H1 (cell line): ENCODE measurements around the gene KIF26A. TPM values are rescaled to one million over a fixed set of nuclear protein-coding genes. Genes with fewer than 3 reads are reported as not detected.

Source experiments
- CTCF ChIA-PET: fragments of 300-600 bp; sonication (Branson Sonifier 250); formaldehyde crosslinking; loops from one replicate; lab custom pipeline; 2021; ENCODE audit not compliant: partially characterized antibody; lab: Charles Lee
- POLR2A ChIA-PET: fragments of 300-600 bp; sonication (Branson Sonifier 250); formaldehyde crosslinking; loops from one replicate; lab custom pipeline; 2021; ENCODE audit warnings: inconsistent platforms; ENCODE audit not compliant: partially characterized antibody; lab: Charles Lee
- DNase-seq, 2 experiments: peaks; one replicate each; pipeline versions ENCODE4 v3.0.0 to v3.0.0-alpha.2; 2010 to 2022; ENCODE audit warnings: low spot score in 2 of 2, low read depth in 1 of 2, mixed read lengths in 1 of 2
- FAIRE-seq: peaks from 2 replicates; lab custom pipeline; 2011; peaks lifted over from hg19 to GRCh38; lab: Jason Lieb, UNC
- H2AFZ ChIP-seq: 2 replicates; pipeline ENCODE4 v1.8.1; 2012; ENCODE audit warnings: low read length, inconsistent platforms
- H2AK5ac ChIP-seq: 2 replicates; pipeline ENCODE4 v1.6.1; 2013; ENCODE audit warnings: low read depth, low read length
- H2BK120ac ChIP-seq: replicated peaks from 2 replicates; pipeline ENCODE3; 2013; ENCODE audit warnings: low read depth, low read length, inconsistent platforms
- H2BK12ac ChIP-seq: 2 replicates; pipeline ENCODE4 v1.6.1; 2013; ENCODE audit warnings: low read depth, low read length
- H2BK15ac ChIP-seq: 2 replicates; pipeline ENCODE4 v1.6.1; 2013; ENCODE audit warnings: low read length
- H2BK20ac ChIP-seq: 2 replicates; pipeline ENCODE4 v1.6.1; 2013; ENCODE audit warnings: low read length
- H2BK5ac ChIP-seq: 2 replicates; pipeline ENCODE4 v1.6.1; 2013; ENCODE audit warnings: low read depth, low read length
- H3K14ac ChIP-seq: 2 replicates; pipeline ENCODE4 v1.6.1; 2013; ENCODE audit warnings: inconsistent platforms; ENCODE audit not compliant: insufficient read length
- H3K18ac ChIP-seq: 2 replicates; pipeline ENCODE4 v1.6.1; 2013; ENCODE audit warnings: low read length; ENCODE audit errors: extremely low read depth
- H3K23ac ChIP-seq: 2 replicates; pipeline ENCODE4 v1.6.1; 2013; ENCODE audit warnings: inconsistent platforms; ENCODE audit not compliant: insufficient read length
- H3K23me2 ChIP-seq: 2 replicates; pipeline ENCODE4 v1.6.1; 2013; ENCODE audit warnings: low read depth, low read length
- H3K27ac ChIP-seq: 2 replicates; pipeline ENCODE4 v1.6.1; 2011; ENCODE audit warnings: low read depth, low read length, inconsistent platforms
- H3K27me3 ChIP-seq, 4 experiments: replicated peaks in 1 of 4; 1 replicate in 1 of 4; 2 replicates in 3 of 4; pipeline versions ENCODE4 v1.6.1 to v1.8.1; 2011 to 2013; ENCODE audit warnings: low read length in 3 of 4, mild to moderate bottlenecking in 3 of 4, inconsistent platforms in 2 of 4, mixed read lengths in 2 of 4, moderate library complexity in 1 of 4; ENCODE audit not compliant: control insufficient read depth in 3 of 4, insufficient read depth in 3 of 4; ENCODE audit errors: extremely low read depth in 1 of 4
- H3K36me3 ChIP-seq, 4 experiments: 2 replicates each; pipeline versions ENCODE4 v1.6.1 to v1.8.1; 2011 to 2013; ENCODE audit warnings: mild to moderate bottlenecking in 4 of 4, low read length in 3 of 4, moderate library complexity in 2 of 4, control low read depth in 1 of 4, inconsistent platforms in 1 of 4; ENCODE audit not compliant: insufficient read depth in 4 of 4, control insufficient read depth in 2 of 4
- H3K4ac ChIP-seq: replicated peaks from 2 replicates; pipeline ENCODE3; 2013; ENCODE audit warnings: low read length, low read depth, mixed read lengths, inconsistent platforms; ENCODE audit not compliant: insufficient read length
- H3K4me1 ChIP-seq, 4 experiments: replicated peaks in 1 of 4; 1 replicate in 1 of 4; 2 replicates in 3 of 4; pipeline versions ENCODE4 v1.6.1 to v1.8.1; 2011 to 2013; ENCODE audit warnings: low read length in 3 of 4, inconsistent platforms in 2 of 4, mixed read lengths in 1 of 4; ENCODE audit not compliant: insufficient read depth in 4 of 4, control insufficient read depth in 3 of 4
- H3K4me2 ChIP-seq, 2 experiments: 2 replicates each; pipeline versions ENCODE4 v1.6.1 to v1.8.1; 2011 to 2013; ENCODE audit warnings: low read depth in 2 of 2, low read length in 2 of 2, control low read depth in 1 of 2, inconsistent platforms in 1 of 2, mild to moderate bottlenecking in 1 of 2; ENCODE audit not compliant: insufficient read depth in 1 of 2
- H3K4me3 ChIP-seq, 4 experiments: fragments of 200-600, 300-600 bp in 1 of 4; sonication (generic), shearing (Covaris generic), sonication (Bioruptor Twin) in 1 of 4; 2 replicates each; pipeline versions ENCODE4 v1.5.1 to v1.8.1; 2011 to 2016; ENCODE audit warnings: low read length in 4 of 4, low read depth in 3 of 4, control low read depth in 2 of 4, inconsistent platforms in 2 of 4, mild to moderate bottlenecking in 2 of 4, mixed read lengths in 1 of 4, moderate library complexity in 1 of 4; ENCODE audit not compliant: insufficient read depth in 2 of 4; ENCODE audit errors: extremely low read depth in 1 of 4
- H3K56ac ChIP-seq: replicated peaks from 2 replicates; pipeline ENCODE3; 2013; ENCODE audit warnings: low read depth, mild to moderate bottlenecking, mixed read lengths, low read length, inconsistent platforms; ENCODE audit not compliant: insufficient read length
- H3K79me1 ChIP-seq: 2 replicates; pipeline ENCODE4 v1.6.1; 2013; ENCODE audit warnings: low read depth, low read length, control low read depth
- H3K79me2 ChIP-seq, 2 experiments: 2 replicates each; pipeline versions ENCODE4 v1.6.1 to v1.8.1; 2012 to 2013; ENCODE audit warnings: low read length in 2 of 2, mild to moderate bottlenecking in 2 of 2, inconsistent platforms in 1 of 2; ENCODE audit not compliant: insufficient read depth in 2 of 2, control insufficient read depth in 1 of 2
- H3K9ac ChIP-seq, 4 experiments: replicated peaks in 1 of 4; 1 replicate in 1 of 4; 2 replicates in 3 of 4; pipeline versions ENCODE4 v1.6.1 to v1.8.1; 2011 to 2013; ENCODE audit warnings: low read depth in 3 of 4, low read length in 3 of 4, control low read depth in 2 of 4, mild to moderate bottlenecking in 2 of 4, moderate library complexity in 2 of 4, inconsistent platforms in 1 of 4; ENCODE audit errors: extremely low read depth in 1 of 4
- H3K9me3 ChIP-seq, 2 experiments: 2 replicates each; pipeline versions ENCODE4 v1.6.1 to v1.8.1; 2012 to 2013; ENCODE audit warnings: mild to moderate bottlenecking in 2 of 2, moderate library complexity in 2 of 2, control low read depth in 1 of 2, inconsistent platforms in 1 of 2, low read depth in 1 of 2, low read length in 1 of 2, mixed read lengths in 1 of 2; ENCODE audit not compliant: insufficient read depth in 2 of 2
- H4K20me1 ChIP-seq, 2 experiments: replicated peaks in 1 of 2; 2 replicates each; pipeline versions ENCODE3 to v1.8.1; 2011 to 2013; ENCODE audit warnings: inconsistent platforms in 2 of 2, low read length in 2 of 2, mild to moderate bottlenecking in 1 of 2; ENCODE audit not compliant: insufficient read depth in 2 of 2, control insufficient read depth in 1 of 2
- H4K5ac ChIP-seq: 2 replicates; pipeline ENCODE4 v1.6.1; 2013; ENCODE audit warnings: low read length, low read depth, mixed read lengths, inconsistent platforms; ENCODE audit not compliant: insufficient read length
- H4K8ac ChIP-seq: 2 replicates; pipeline ENCODE4 v1.8.0; 2013; ENCODE audit warnings: mild to moderate bottlenecking, moderate library complexity, low read length, inconsistent platforms; ENCODE audit not compliant: insufficient read depth; ENCODE audit errors: extremely low read depth
- H4K91ac ChIP-seq: replicated peaks from 2 replicates; pipeline ENCODE3; 2013; ENCODE audit warnings: low read length, mixed read lengths, inconsistent platforms; ENCODE audit not compliant: insufficient read length
- CEBPB ChIP-seq: IDR thresholded peaks from 2 replicates; pipeline ENCODE4 v1.6.1; 2012; ENCODE audit warnings: low read depth, low read length
- CHD2 ChIP-seq: IDR thresholded peaks from 2 replicates; pipeline ENCODE4 v1.6.1; 2012; ENCODE audit warnings: low read length, improper control_type of control experiment
- GTF2F1 ChIP-seq: IDR thresholded peaks from 2 replicates; pipeline ENCODE4 v1.6.1; 2012; ENCODE audit warnings: low read depth, low read length, improper control_type of control experiment, borderline replicate concordance
- JUN ChIP-seq: IDR thresholded peaks from 2 replicates; pipeline ENCODE4 v1.6.1; 2011; ENCODE audit warnings: low read depth, mild to moderate bottlenecking, improper control_type of control experiment, low read length
- RXRA ChIP-seq: IDR thresholded peaks from 2 replicates; pipeline ENCODE4 v1.6.1; 2011; ENCODE audit warnings: low read depth, mild to moderate bottlenecking, low read length, moderate library complexity; ENCODE audit not compliant: insufficient read depth
- SIRT6 ChIP-seq: IDR thresholded peaks from one replicate; pipeline ENCODE4 v1.7.1; 2012; ENCODE audit warnings: low read length, inconsistent platforms
- SIX5 ChIP-seq: IDR thresholded peaks from 2 replicates; pipeline ENCODE4 v1.6.1; 2011; ENCODE audit warnings: mild to moderate bottlenecking, low read depth, low read length
- WGBS, 2 experiments: shearing (Covaris generic) in 1 of 2; methylation state at CpG; one replicate each; pipeline versions ENCODE4 v1.1.6 to v1.1.7; 2013 to 2015; ENCODE audit warnings: low lambda C conversion rate in 2 of 2, mixed read lengths in 2 of 2, inconsistent platforms in 1 of 2, low coverage in 1 of 2, missing lambda C conversion rate in 1 of 2; ENCODE audit not compliant: insufficient replicate concordance in 2 of 2, insufficient coverage in 1 of 2, insufficient read length in 1 of 2; ENCODE audit errors: extremely low coverage in 1 of 2, missing lambda C conversion rate in 1 of 2; 5-methylcytosine and 5-hydroxymethylcytosine counted together
- polyA plus RNA-seq, 7 experiments: library from polyadenylated mRNA; depleted of rRNA in 3 of 7; stranded (reverse) in 5 of 7; unstranded in 2 of 7; fragments of >200 nt in 5 of 7; fragments of 200-250 nt in 2 of 7; gene quantifications; 1 replicate in 5 of 7; 2 replicates in 1 of 7; 4 replicates in 1 of 7; pipeline versions ENCODE4 v1.2.1 to v1.2.3, GENCODE V29; 2011 to 2013; ENCODE audit warnings: missing spikeins in 2 of 7, mixed read lengths in 2 of 7
- total RNA-seq: library from RNA; stranded (reverse); fragmentation: NEBNext Ultra II Directional; extraction: Animal tissue kit (Norgen Biotek cat#: 25700); gene quantifications from 2 replicates; pipeline ENCODE4 v1.2.1, GENCODE V29; 2021
- TF ChIP-seq, protein P1 (sequence below): IDR thresholded peaks from 2 replicates; pipeline ENCODE4 v1.6.1; 2011; ENCODE audit warnings: low read length, improper control_type of control experiment
- TF ChIP-seq, protein P2 (sequence below), 3 experiments: IDR thresholded peaks; 1 replicate in 2 of 3; 2 replicates in 1 of 3; pipeline versions ENCODE4 v1.5.1 to v1.6.1; 2011; ENCODE audit warnings: low read length in 3 of 3, mild to moderate bottlenecking in 3 of 3, inconsistent platforms in 2 of 3, low read depth in 1 of 3, moderate library complexity in 1 of 3; ENCODE audit not compliant: insufficient read depth in 1 of 3; ENCODE audit errors: control extremely low read depth in 1 of 3

The KIF26A gene
- total and polyA plus RNA-seq, 2 of the 8 experiments (the other 6 are each of a cell fraction or from before 2014, with no cell fraction given), result 11.5 to 41.6 TPM

DNA sequence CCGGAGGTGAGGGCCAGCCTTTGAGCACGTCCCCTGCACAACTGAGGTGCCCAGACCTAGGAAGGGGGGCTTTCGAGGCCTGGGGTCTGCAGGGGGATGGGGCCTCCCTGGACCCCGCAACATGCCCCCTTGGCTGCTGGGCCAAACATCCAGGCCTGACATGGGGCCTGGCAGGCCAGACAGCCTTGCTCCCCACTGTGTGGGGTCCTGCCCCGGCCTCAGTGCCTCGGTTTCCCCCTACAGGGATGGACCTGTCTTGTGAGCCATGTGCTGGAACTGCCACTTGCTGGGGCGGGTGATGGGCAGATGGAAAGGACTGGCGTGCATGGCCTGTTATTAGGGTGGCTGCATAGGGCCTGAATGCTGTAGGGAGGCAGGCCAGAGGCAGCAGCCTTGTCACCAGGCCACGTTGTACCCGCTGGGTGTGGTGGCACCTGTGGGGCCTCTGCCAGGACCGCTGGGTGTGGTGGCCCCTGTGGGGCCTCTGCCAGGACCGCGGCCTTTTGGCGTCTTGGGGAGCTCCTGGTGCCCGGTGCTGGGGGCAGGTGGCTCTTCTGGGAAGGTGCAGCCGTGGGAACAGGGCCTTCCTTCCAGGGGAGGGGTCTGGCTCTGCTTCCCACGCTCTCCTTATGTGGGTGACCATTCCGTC lies 32.4 kb upstream of the KIF26A start:
- H3K9ac ChIP-seq, result no peak overlapping the region
- H3K79me1 ChIP-seq, result no peaks in the 10 kb centered on the region
- no peak overlapping the region for H2AK5ac ChIP-seq
- H2BK12ac ChIP-seq, result no peak overlapping the region
- 88% methylated on average over 16 of the region's 18 CpGs; no CpG with 5 or more reads in 1 of the 2 experiments for WGBS, 2 experiments
- H4K8ac ChIP-seq, result no peak overlapping the region
- no peak overlapping the region for H2BK120ac ChIP-seq
- H3K79me2 ChIP-seq, result no peaks in the 10 kb centered on the region
- peaks cover 0 to under 1% of the 10 kb centered on the region in 2 experiments for H4K20me1 ChIP-seq
- H2BK15ac ChIP-seq, result no peak overlapping the region
- CTCF ChIA-PET, result interaction anchor here (0.6 to 2.5 kb wide), 4 partner anchors 9 to 188 kb away, joined by 3 to 16 read pairs (median 3); no protein-coding TSS in a partner anchor
- peak in 1 of 2 experiments; percentile 37 for DNase-seq
- no peaks in the 10 kb centered on the region for H3K23me2 ChIP-seq
- H3K23ac ChIP-seq, result no peak overlapping the region
- no peak overlapping the region for H3K56ac ChIP-seq
- no peak overlapping the region for H3K14ac ChIP-seq
- H3K4me2 ChIP-seq, result no peak overlapping the region
- no peak overlapping the region for H3K27ac ChIP-seq
- no peak overlapping the region for H3K4me3 ChIP-seq
- H3K4me1 ChIP-seq, result peaks cover 0 to 14% (median under 1%) of the 10 kb centered on the region in 4 experiments; a peak in 5 of 7 replicates
- H4K5ac ChIP-seq, result no peak overlapping the region
- TF ChIP-seq SIRT6, result no peak
- TF ChIP-seq, protein P1, sequence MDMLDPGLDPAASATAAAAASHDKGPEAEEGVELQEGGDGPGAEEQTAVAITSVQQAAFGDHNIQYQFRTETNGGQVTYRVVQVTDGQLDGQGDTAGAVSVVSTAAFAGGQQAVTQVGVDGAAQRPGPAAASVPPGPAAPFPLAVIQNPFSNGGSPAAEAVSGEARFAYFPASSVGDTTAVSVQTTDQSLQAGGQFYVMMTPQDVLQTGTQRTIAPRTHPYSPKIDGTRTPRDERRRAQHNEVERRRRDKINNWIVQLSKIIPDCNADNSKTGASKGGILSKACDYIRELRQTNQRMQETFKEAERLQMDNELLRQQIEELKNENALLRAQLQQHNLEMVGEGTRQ, result no peak
- no peak for TF ChIP-seq GTF2F1
- TF ChIP-seq, protein P2, sequence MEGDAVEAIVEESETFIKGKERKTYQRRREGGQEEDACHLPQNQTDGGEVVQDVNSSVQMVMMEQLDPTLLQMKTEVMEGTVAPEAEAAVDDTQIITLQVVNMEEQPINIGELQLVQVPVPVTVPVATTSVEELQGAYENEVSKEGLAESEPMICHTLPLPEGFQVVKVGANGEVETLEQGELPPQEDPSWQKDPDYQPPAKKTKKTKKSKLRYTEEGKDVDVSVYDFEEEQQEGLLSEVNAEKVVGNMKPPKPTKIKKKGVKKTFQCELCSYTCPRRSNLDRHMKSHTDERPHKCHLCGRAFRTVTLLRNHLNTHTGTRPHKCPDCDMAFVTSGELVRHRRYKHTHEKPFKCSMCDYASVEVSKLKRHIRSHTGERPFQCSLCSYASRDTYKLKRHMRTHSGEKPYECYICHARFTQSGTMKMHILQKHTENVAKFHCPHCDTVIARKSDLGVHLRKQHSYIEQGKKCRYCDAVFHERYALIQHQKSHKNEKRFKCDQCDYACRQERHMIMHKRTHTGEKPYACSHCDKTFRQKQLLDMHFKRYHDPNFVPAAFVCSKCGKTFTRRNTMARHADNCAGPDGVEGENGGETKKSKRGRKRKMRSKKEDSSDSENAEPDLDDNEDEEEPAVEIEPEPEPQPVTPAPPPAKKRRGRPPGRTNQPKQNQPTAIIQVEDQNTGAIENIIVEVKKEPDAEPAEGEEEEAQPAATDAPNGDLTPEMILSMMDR (IDR thresholded peaks at IDR 0.05; ENCODE audit: control extremely low read depth in 1 of 3, insufficient read depth in 1 of 3, low read depth in 1 of 3, low read length in 3 of 3), result no peak
- TF ChIP-seq CHD2, result no peak
- no peak for TF ChIP-seq JUN
- TF ChIP-seq CEBPB, result no peak
- TF ChIP-seq SIX5, result no peak
- no peak for TF ChIP-seq RXRA
- TF ChIP-seq, all 59 proteins: peak for 0
- Histone ChIP-seq H3K4ac (no peak overlapping the region), H2AFZ (no peak overlapping the region), H4K91ac (no peak overlapping the region), H2BK5ac (no peak overlapping the region), H3K18ac (no peak overlapping the region), H3K9me3 (no peaks in the 10 kb centered on the region), H2BK20ac (no peak overlapping the region), H3K27me3 (no peaks in the 10 kb centered on the region), H3K36me3 (no peaks in the 10 kb centered on the region)
- POLR2A ChIA-PET, result interaction anchor here (1.2 kb wide), 1 partner anchor 38 kb away, joined by 4 read pairs; no protein-coding TSS in a partner anchor
- FAIRE-seq, result no peak
